Neuronal stem cell (in vitro differentiated cells): ENCODE results near the gene RNF213.
A peak's percentile ranks its signal among the peaks of the same experiment; 100 is the strongest.

Experiments
- DNase-seq: peaks from one replicate; pipeline ENCODE4 v3.0.0-alpha.2; 2013; ENCODE audit warnings: low spot score
- H2AFZ ChIP-seq: one replicate; pipeline ENCODE4 v1.6.1; 2013; ENCODE audit warnings: mild to moderate bottlenecking, low read length, inconsistent platforms
- H2AK5ac ChIP-seq: 2 replicates; pipeline ENCODE4 v1.6.1; 2013; ENCODE audit warnings: low read depth, mild to moderate bottlenecking, inconsistent platforms, low read length, moderate library complexity, mixed read lengths
- H2BK120ac ChIP-seq: 2 replicates; pipeline ENCODE4 v1.6.1; 2013; ENCODE audit warnings: low read depth, mild to moderate bottlenecking, inconsistent platforms, low read length, moderate library complexity, mixed read lengths
- H2BK12ac ChIP-seq: one replicate; pipeline ENCODE4 v1.6.1; 2013; ENCODE audit warnings: low read length, inconsistent platforms
- H2BK15ac ChIP-seq: 2 replicates; pipeline ENCODE4 v1.6.1; 2013; ENCODE audit warnings: mild to moderate bottlenecking, low read length, inconsistent platforms, mixed read lengths
- H2BK5ac ChIP-seq: one replicate; pipeline ENCODE4 v1.6.1; 2013; ENCODE audit warnings: inconsistent platforms, mild to moderate bottlenecking, low read length, moderate library complexity
- H3K14ac ChIP-seq: one replicate; pipeline ENCODE4 v1.6.1; 2013; ENCODE audit warnings: low read length, inconsistent platforms
- H3K18ac ChIP-seq: 2 replicates; pipeline ENCODE4 v1.6.1; 2013; ENCODE audit warnings: low read length, inconsistent platforms
- H3K23ac ChIP-seq: 2 replicates; pipeline ENCODE4 v1.6.1; 2013; ENCODE audit warnings: low read depth, mild to moderate bottlenecking, mixed read lengths, low read length, inconsistent platforms; ENCODE audit not compliant: poor library complexity
- H3K27ac ChIP-seq: replicated peaks from 3 replicates; pipeline ENCODE4 v1.5.1; 2013; ENCODE audit warnings: low read length, inconsistent platforms
- H3K27me3 ChIP-seq, 3 experiments: 2 replicates each; pipeline ENCODE4 v1.6.1; 2013; ENCODE audit warnings: low read length in 3 of 3, mild to moderate bottlenecking in 2 of 3, inconsistent platforms in 1 of 3, low read depth in 1 of 3, mixed read lengths in 1 of 3, moderate library complexity in 1 of 3; ENCODE audit not compliant: control insufficient read depth in 3 of 3, insufficient read depth in 3 of 3
- H3K36me3 ChIP-seq, 2 donors: replicated peaks in 1 of 2; 2 replicates each; pipeline ENCODE4 v1.6.1; 2013; ENCODE audit warnings: low read length in 2 of 2; ENCODE audit not compliant: control insufficient read depth in 2 of 2, insufficient read depth in 2 of 2
- H3K4ac ChIP-seq: 2 replicates; pipeline ENCODE4 v1.6.1; 2013; ENCODE audit warnings: inconsistent platforms, mild to moderate bottlenecking, low read length, moderate library complexity
- H3K4me1 ChIP-seq, 2 donors: 1 replicate in 1 of 2; 2 replicates in 1 of 2; pipeline ENCODE4 v1.6.1; 2013; ENCODE audit warnings: low read length in 2 of 2, low read depth in 1 of 2; ENCODE audit not compliant: control insufficient read depth in 2 of 2, insufficient read depth in 1 of 2
- H3K4me2 ChIP-seq: one replicate; pipeline ENCODE4 v1.6.1; 2013; ENCODE audit warnings: mild to moderate bottlenecking, low read length, inconsistent platforms; ENCODE audit not compliant: insufficient read depth, poor library complexity, severe bottlenecking
- H3K4me3 ChIP-seq, 2 donors: 2 replicates each; pipeline ENCODE4 v1.5.1; 2013; ENCODE audit warnings: low read length in 2 of 2, mild to moderate bottlenecking in 2 of 2, inconsistent platforms in 1 of 2, moderate library complexity in 1 of 2
- H3K79me1 ChIP-seq: one replicate; pipeline ENCODE4 v1.6.1; 2013; ENCODE audit warnings: low read depth, mild to moderate bottlenecking, inconsistent platforms, low read length, moderate library complexity
- H3K9ac ChIP-seq: one replicate; pipeline ENCODE4 v1.6.1; 2013; ENCODE audit warnings: mild to moderate bottlenecking, low read depth, low read length, inconsistent platforms; ENCODE audit not compliant: poor library complexity
- H3K9me3 ChIP-seq, 2 donors: replicated peaks in 1 of 2; 2 replicates each; pipeline versions ENCODE3 to v1.6.1; 2013; ENCODE audit warnings: low read length in 2 of 2, mild to moderate bottlenecking in 2 of 2, inconsistent platforms in 1 of 2, low read depth in 1 of 2, mixed read lengths in 1 of 2, moderate library complexity in 1 of 2; ENCODE audit not compliant: control insufficient read depth in 2 of 2, insufficient read depth in 1 of 2
- H4K8ac ChIP-seq: one replicate; pipeline ENCODE4 v1.6.1; 2013; ENCODE audit warnings: low read depth, mild to moderate bottlenecking, inconsistent platforms, low read length, moderate library complexity
- H4K91ac ChIP-seq: one replicate; pipeline ENCODE4 v1.6.1; 2013; ENCODE audit warnings: low read length, low read depth, mild to moderate bottlenecking, inconsistent platforms; ENCODE audit not compliant: poor library complexity
- WGBS, 2 donors: extraction: QIAGEN DNeasy Blood & Tissue Kit; methylation state at CpG; one replicate each; pipeline ENCODE4 v1.1.7; 2013; ENCODE audit warnings: missing lambda C conversion rate in 2 of 2, mixed read lengths in 1 of 2; ENCODE audit not compliant: insufficient read length in 2 of 2, insufficient replicate concordance in 1 of 2; ENCODE audit errors: extremely low coverage in 2 of 2; 5-methylcytosine and 5-hydroxymethylcytosine counted together

The RNF213 gene

GRCh38 chr17:80294653-80295052, 34.0 kb downstream of the RNF213 start:
- no peak for DNase-seq
- H2AFZ ChIP-seq = no peak overlapping the region
- no peak overlapping the region for H4K8ac ChIP-seq
- WGBS, 2 donors = no CpG with 5 or more reads among the region's 6 CpGs
- peaks cover 0 to 12% of the 10 kb centered on the region in 2 donors for H3K4me1 ChIP-seq
- H3K36me3 ChIP-seq = peaks cover 37 to 74% of the 10 kb centered on the region in 2 donors
- no peak overlapping the region for H3K4me2 ChIP-seq
- peak overlapping the region; percentile 23 for H3K23ac ChIP-seq
- no peak overlapping the region for H3K4me3 ChIP-seq
- no peak overlapping the region for H2AK5ac ChIP-seq
- no peaks in the 10 kb centered on the region for H3K27me3 ChIP-seq
- H2BK120ac ChIP-seq = no peak overlapping the region
- H4K91ac ChIP-seq = no peak overlapping the region
- no peak overlapping the region for H3K27ac ChIP-seq
- H3K9me3 ChIP-seq = peaks cover 2% of the 10 kb centered on the region in 2 donors
- H3K18ac ChIP-seq = no peak overlapping the region
- H3K14ac ChIP-seq = peak overlapping the region; percentile 31
- H3K4ac ChIP-seq = no peak overlapping the region
- H2BK5ac ChIP-seq = no peak overlapping the region
- H2BK15ac ChIP-seq = no peak overlapping the region
- H3K9ac ChIP-seq = no peak overlapping the region
- H2BK12ac ChIP-seq = no peak overlapping the region
- H3K79me1 ChIP-seq = peaks cover 3% of the 10 kb centered on the region

GRCh38 chr17:80295146-80295545, 34.5 kb downstream of the RNF213 start:
- DNase-seq = no peak
- no peak overlapping the region for H3K14ac ChIP-seq
- peaks cover under 1 to 6% of the 10 kb centered on the region in 2 donors for H3K9me3 ChIP-seq
- H3K4me3 ChIP-seq = no peak overlapping the region
- H2BK5ac ChIP-seq = no peak overlapping the region
- peak overlapping the region; percentile 3 for H3K9ac ChIP-seq
- H3K27ac ChIP-seq = no peak overlapping the region
- no CpG with 5 or more reads among the region's 5 CpGs for WGBS, 2 donors
- no peak overlapping the region for H2AK5ac ChIP-seq
- H3K23ac ChIP-seq = peak overlapping the region; percentile 39
- H3K79me1 ChIP-seq = peaks cover 3% of the 10 kb centered on the region
- H4K8ac ChIP-seq = no peak overlapping the region
- H2AFZ ChIP-seq = no peak overlapping the region
- no peak overlapping the region for H2BK15ac ChIP-seq
- H2BK12ac ChIP-seq = no peak overlapping the region
- H3K27me3 ChIP-seq = no peaks in the 10 kb centered on the region
- H3K4me1 ChIP-seq = peaks cover 0 to 12% of the 10 kb centered on the region in 2 donors
- no peak overlapping the region for H4K91ac ChIP-seq
- no peak overlapping the region for H2BK120ac ChIP-seq
- H3K4ac ChIP-seq = no peak overlapping the region
- H3K18ac ChIP-seq = no peak overlapping the region
- peaks cover 35 to 74% of the 10 kb centered on the region in 2 donors for H3K36me3 ChIP-seq
- no peak overlapping the region for H3K4me2 ChIP-seq

- H3K18ac ChIP-seq = no peak overlapping the region
- peaks cover 31 to 74% of the 10 kb centered on the region in 2 donors for H3K36me3 ChIP-seq
- H4K91ac ChIP-seq = no peak overlapping the region
- no peak overlapping the region for H2AFZ ChIP-seq
- H3K27me3 ChIP-seq = no peaks in the 10 kb centered on the region
- H3K27ac ChIP-seq = no peak overlapping the region
- no peak overlapping the region for H3K4ac ChIP-seq
- no peak overlapping the region for H2BK120ac ChIP-seq
- H2BK15ac ChIP-seq = no peak overlapping the region
- no peak overlapping the region for H3K4me2 ChIP-seq
- H3K14ac ChIP-seq = no peak overlapping the region
- no peak overlapping the region for H4K8ac ChIP-seq
- H3K4me3 ChIP-seq = no peak overlapping the region
- H2BK5ac ChIP-seq = no peak overlapping the region
- H3K9ac ChIP-seq = no peak overlapping the region
- H2AK5ac ChIP-seq = no peak overlapping the region
- no peak overlapping the region for H2BK12ac ChIP-seq
- H3K4me1 ChIP-seq = peaks cover 0 to 12% of the 10 kb centered on the region in 2 donors
- WGBS, 2 donors = no CpG with 5 or more reads among the region's 6 CpGs
- peaks cover 0 to 9% of the 10 kb centered on the region in 2 donors for H3K9me3 ChIP-seq
- peaks cover 3% of the 10 kb centered on the region for H3K79me1 ChIP-seq
- no peak for DNase-seq
- H3K23ac ChIP-seq = no peak overlapping the region
Observed at GRCh38 chr17:80295559-80295958, 34.9 kb downstream of the RNF213 start.

DNA sequence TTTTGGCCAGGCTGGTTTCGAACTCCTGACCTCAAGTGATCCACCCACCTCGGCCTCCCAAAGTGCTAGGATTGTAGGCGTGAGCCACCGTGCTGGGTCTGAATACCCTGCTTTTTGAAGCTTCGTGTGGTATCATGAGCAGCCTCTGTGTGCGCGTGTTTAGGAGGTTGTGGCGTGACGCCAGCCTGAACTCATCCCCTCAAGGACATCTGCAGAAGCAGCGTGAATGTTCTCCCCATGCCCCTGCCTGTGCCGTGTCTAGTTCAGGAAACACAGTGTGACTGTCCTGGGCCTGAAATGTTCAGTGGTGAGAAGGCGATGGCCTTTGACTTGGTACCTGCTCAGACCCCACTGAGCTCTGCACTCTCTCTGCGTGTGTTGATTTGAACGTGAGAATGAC, 35.6 kb downstream of the RNF213 start:
- Histone ChIP-seq H3K14ac (no peak overlapping the region), H2BK120ac (no peak overlapping the region), H3K4me3 (no peak overlapping the region), H2BK15ac (no peak overlapping the region), H3K4me2 (no peak overlapping the region), H2BK5ac (no peak overlapping the region), H3K4ac (no peak overlapping the region), H3K4me1 (peaks cover 0 to 12% of the 10 kb centered on the region in 2 donors), H3K27ac (no peak overlapping the region), H3K23ac (peak overlapping the region; percentile 6), H3K18ac (no peak overlapping the region), H3K79me1 (peaks cover 3% of the 10 kb centered on the region), H2AFZ (no peak overlapping the region), H4K8ac (no peak overlapping the region), H2BK12ac (no peak overlapping the region), H3K9ac (no peak overlapping the region), H3K27me3 (no peaks in the 10 kb centered on the region), H2AK5ac (no peak overlapping the region), H3K36me3 (peaks cover 30 to 68% of the 10 kb centered on the region in 2 donors), H4K91ac (no peak overlapping the region), H3K9me3 (peaks cover 0 to 11% of the 10 kb centered on the region in 2 donors)
- DNase-seq = no peak
- WGBS, 2 donors = no CpG with 5 or more reads among the region's 14 CpGs
